DMS114 treated with DMSO at 0.1 percent for 48 hours (cell line): ENCODE results near the gene RAB3C.
"Not testable (repeated sequence)": the region's sequence is repeated elsewhere in the genome, so short reads cannot be mapped to it uniquely, and the experiment has no call there.

Experiments
- DNase-seq: peaks from one replicate; lab custom pipeline; 2025; ENCODE audit not compliant: unreplicated experiment; lab: John Stamatoyannopoulos, UW

The RAB3C gene

GRCh38 chr5:58600613-58601012, 17.7 kb downstream of the RAB3C start:
- not testable (repeated sequence) for DNase-seq

- not testable (repeated sequence) for DNase-seq
Observed at GRCh38 chr5:58602889-58603288, 20.0 kb downstream of the RAB3C start.

GRCh38 chr5:58606064-58606463, 23.2 kb downstream of the RAB3C start:
- DNase-seq: no peak

- no peak for DNase-seq
Observed at GRCh38 chr5:58615972-58616371, 33.1 kb downstream of the RAB3C start.

- DNase-seq: no peak
Observed at GRCh38 chr5:58617241-58617640, 34.4 kb downstream of the RAB3C start.

GRCh38 chr5:58620336-58620735, 37.5 kb downstream of the RAB3C start:
- no peak for DNase-seq

GRCh38 chr5:58622936-58623871, 40.3 kb downstream of the RAB3C start:
- DNase-seq: no peak

GRCh38 chr5:58628626-58629025, 45.8 kb downstream of the RAB3C start:
- no peak for DNase-seq

GRCh38 chr5:58629271-58630159, 46.6 kb downstream of the RAB3C start:
- DNase-seq: no peak

- no peak for DNase-seq
Observed at GRCh38 chr5:58631895-58632294, 49.0 kb downstream of the RAB3C start.

GRCh38 chr5:58635416-58635815, 52.5 kb downstream of the RAB3C start:
- DNase-seq: no peak

- no peak for DNase-seq
Observed at GRCh38 chr5:58640011-58640410, 57.1 kb downstream of the RAB3C start.

GRCh38 chr5:58641533-58641932, 58.7 kb downstream of the RAB3C start:
- no peak for DNase-seq

GRCh38 chr5:58648846-58649245, 66.0 kb downstream of the RAB3C start:
- no peak for DNase-seq

GRCh38 chr5:58649716-58650115, 66.8 kb downstream of the RAB3C start:
- no peak for DNase-seq

- DNase-seq: no peak
Observed at GRCh38 chr5:58653521-58653920, 70.6 kb downstream of the RAB3C start.

- no peak for DNase-seq
Observed at GRCh38 chr5:58666141-58666540, 83.3 kb downstream of the RAB3C start.

- DNase-seq: no peak
Observed at GRCh38 chr5:58666598-58667581, 84.0 kb downstream of the RAB3C start.

- no peak for DNase-seq
Observed at GRCh38 chr5:58670582-58670981, 87.7 kb downstream of the RAB3C start.

- DNase-seq: no peak
Observed at GRCh38 chr5:58671155-58671554, 88.3 kb downstream of the RAB3C start.

GRCh38 chr5:58672521-58672920, 89.6 kb downstream of the RAB3C start:
- DNase-seq: no peak
